ENCODE results near the gene NDEL1.

DNA sequence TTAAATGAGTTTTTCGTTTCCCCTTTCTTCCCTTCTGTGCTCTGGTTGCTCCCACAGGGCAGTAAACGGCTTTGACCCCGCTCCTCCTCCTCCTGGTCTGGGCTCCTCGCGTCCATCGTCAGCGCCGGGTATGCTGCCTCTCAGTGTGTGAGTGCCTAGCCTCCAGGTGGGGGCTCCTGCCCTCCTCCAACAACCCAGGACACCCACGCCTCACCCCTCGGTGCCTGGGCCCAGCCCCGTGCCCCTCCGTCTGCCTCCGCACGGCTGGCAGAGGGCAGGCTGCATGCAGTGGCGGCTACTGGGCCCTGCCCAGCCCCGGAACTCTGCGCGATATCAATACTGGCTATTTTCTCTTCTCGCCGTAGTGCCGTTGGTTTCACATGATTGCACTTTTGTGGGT, 31.2 kb downstream of the NDEL1 start:
- TF ChIP-seq CTCF (IDR thresholded peaks at IDR 0.05) (no peak), ZFX (IDR thresholded peaks at IDR 0.05; ENCODE audit: borderline replicate concordance) (no peak)

All from 22Rv1 (cell line).